ENCODE results near the gene RS1. TPM values are rescaled to one million over a fixed set of nuclear protein-coding genes. Genes with fewer than 3 reads are reported as not detected.

Gene RS1
- total and polyA plus RNA-seq, 2 donors (not counting 3 experiments of a cell fraction or from before 2014, with no cell fraction given): not detected

DNA sequence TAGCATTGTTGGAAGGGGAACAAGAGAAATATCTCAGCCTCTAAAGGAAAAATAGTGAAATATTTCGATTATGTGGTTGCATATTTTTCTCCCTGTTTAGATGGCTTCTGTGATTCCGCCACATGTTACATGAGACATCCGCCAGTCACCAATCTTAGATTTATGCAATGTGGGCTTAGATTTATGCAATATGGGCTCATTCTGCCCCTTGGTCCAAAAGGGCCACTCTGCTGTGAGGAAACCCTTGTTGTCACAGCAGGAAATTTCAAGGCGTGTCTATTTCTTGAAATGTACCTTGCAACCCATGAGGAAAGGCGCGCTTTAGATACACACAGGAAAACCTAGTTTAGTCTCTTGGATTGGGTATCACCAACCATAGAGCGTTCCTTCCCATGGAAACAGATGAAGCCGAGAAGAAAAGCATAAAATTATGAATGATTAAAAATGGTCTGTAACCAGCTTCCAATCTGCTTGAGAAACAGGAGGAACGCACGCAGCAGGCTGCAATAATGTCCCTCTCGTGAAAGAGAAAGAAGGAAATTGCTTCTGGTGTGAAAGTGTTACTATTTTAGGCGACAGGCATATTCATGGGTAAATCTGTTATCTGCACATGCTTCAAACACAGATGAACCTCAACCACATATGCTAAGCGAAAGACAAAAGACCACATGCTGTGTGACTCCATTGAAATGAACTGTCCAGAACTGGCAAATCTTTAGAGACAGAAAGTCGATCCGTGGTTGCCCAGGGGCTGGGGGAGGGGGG, 3.7 kb downstream of the RS1 start:
- dilution Hi-C loops (cut with MboI; ENCODE audit: extremely low pct_ligation_motif_present, low sequenced_read_pairs): no loop called here
- H3K9me1 ChIP-seq (replicated peaks; ENCODE audit: control insufficient read depth, extremely low read depth, insufficient read depth, low read length): no peaks in the 10 kb centered on the region
- FAIRE-seq: no peak

DNA sequence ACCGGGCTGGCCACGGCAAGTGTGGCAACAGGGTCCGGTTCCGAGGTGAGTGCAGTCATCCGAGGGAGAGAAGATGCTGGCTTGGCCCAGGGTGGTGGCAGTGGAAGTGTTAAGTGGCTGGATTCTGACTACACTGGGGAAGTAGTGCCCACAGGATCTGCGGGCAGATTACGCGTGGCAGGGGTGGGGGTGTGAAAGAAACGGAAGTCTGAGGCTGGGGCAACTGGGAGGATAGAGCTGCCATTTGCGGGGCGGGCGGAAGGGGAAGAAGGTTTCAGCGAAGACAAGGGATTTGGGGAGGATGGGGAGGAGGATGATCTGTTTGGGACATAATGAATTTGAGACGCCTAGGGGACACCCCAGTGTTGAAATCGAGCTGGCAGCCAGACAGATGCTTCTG, 5.3 kb downstream of the RS1 start:
- H3K9ac ChIP-seq (replicated peaks; ENCODE audit: extremely low read depth, insufficient read depth, low read length): no peak overlapping the region
- H3K9me3 ChIP-seq (replicated peaks; ENCODE audit: control insufficient read depth, insufficient read depth, low read length): no peaks in the 10 kb centered on the region
- TF ChIP-seq MYC (IDR thresholded peaks at IDR 0.05; ENCODE audit: low read depth, low read length): no peak
- no peak for TF ChIP-seq EZH2 (IDR thresholded peaks at IDR 0.05; ENCODE audit: borderline replicate concordance, low read depth, low read length, severe bottlenecking)
- TF ChIP-seq POLR2AphosphoS5 (IDR thresholded peaks at IDR 0.05; ENCODE audit: insufficient read depth, low read depth, low read length): no peak
- no peak for TF ChIP-seq GATA2 (IDR thresholded peaks at IDR 0.05; ENCODE audit: insufficient read depth, insufficient read length, low read depth, low read length)
- no peak for TF ChIP-seq POLR2A (IDR thresholded peaks at IDR 0.05; ENCODE audit: low read depth, low read length)
- TF ChIP-seq FOS (IDR thresholded peaks at IDR 0.05; ENCODE audit: borderline replicate concordance, insufficient read depth, low read length): no peak
- no peak for TF ChIP-seq JUN (IDR thresholded peaks at IDR 0.05; ENCODE audit: borderline replicate concordance, insufficient read depth, insufficient read length, low read depth)
- no peaks in the 10 kb centered on the region for H3K27me3 ChIP-seq (ENCODE audit: control insufficient read depth in 2 of 2, insufficient read depth in 2 of 2, low read length in 2 of 2)
- ChIA-PET CTCF (no interaction called here), POLR2A (no interaction called here)
- no peak overlapping the region for H3K27ac ChIP-seq (ENCODE audit: insufficient read depth, low read depth, low read length)
- H3K4me2 ChIP-seq (ENCODE audit: insufficient read depth, low read length): no peak overlapping the region
- H3K4me3 ChIP-seq (replicated peaks in 1 of 3; ENCODE audit: insufficient read depth in 1 of 3, low read depth in 1 of 3, low read length in 3 of 3): no peak overlapping the region
- dilution Hi-C loops (cut with MboI; ENCODE audit: extremely low pct_ligation_motif_present, low sequenced_read_pairs) (no loop called here), intact Hi-C loops (cut with micrococcal nuclease) (no loop called here)
- H3K36me3 ChIP-seq (ENCODE audit: control insufficient read depth in 2 of 2, extremely low read depth in 1 of 2, insufficient read depth in 2 of 2, low read length in 2 of 2): no peaks in the 10 kb centered on the region
- H4K20me1 ChIP-seq (replicated peaks; ENCODE audit: control insufficient read depth, extremely low read depth, insufficient read depth, low read length): no peaks in the 10 kb centered on the region
- DNase-seq (ENCODE audit: low read depth, low spot score) (no peak), FAIRE-seq (no peak)
- H2AFZ ChIP-seq (ENCODE audit: low read depth, low read length): no peak overlapping the region
- BruUV-seq (replicated peaks): no TSS peak
- no peaks in the 10 kb centered on the region for H3K9me1 ChIP-seq (replicated peaks; ENCODE audit: control insufficient read depth, extremely low read depth, insufficient read depth, low read length)
- no peaks in the 10 kb centered on the region for H3K79me2 ChIP-seq (ENCODE audit: control insufficient read depth, insufficient read depth, low read length)
- no peaks in the 10 kb centered on the region for H3K4me1 ChIP-seq (ENCODE audit: control insufficient read depth, extremely low read depth, insufficient read depth, low read length)

More for the DNA sequence above, 3.7 kb downstream of the RS1 start:
- no peaks in the 10 kb centered on the region for H3K27me3 ChIP-seq (ENCODE audit: control insufficient read depth in 2 of 2, insufficient read depth in 2 of 2, low read length in 2 of 2)
- H4K20me1 ChIP-seq (replicated peaks; ENCODE audit: control insufficient read depth, extremely low read depth, insufficient read depth, low read length): no peaks in the 10 kb centered on the region
- DNase-seq (ENCODE audit: low read depth, low spot score): no peak
- TF ChIP-seq GATA2 (IDR thresholded peaks at IDR 0.05; ENCODE audit: insufficient read depth, insufficient read length, low read depth, low read length) (no peak), POLR2AphosphoS5 (IDR thresholded peaks at IDR 0.05; ENCODE audit: insufficient read depth, low read depth, low read length) (no peak), FOS (IDR thresholded peaks at IDR 0.05; ENCODE audit: borderline replicate concordance, insufficient read depth, low read length) (no peak), EZH2 (IDR thresholded peaks at IDR 0.05; ENCODE audit: borderline replicate concordance, low read depth, low read length, severe bottlenecking) (no peak)
- TF ChIP-seq, protein P1, sequence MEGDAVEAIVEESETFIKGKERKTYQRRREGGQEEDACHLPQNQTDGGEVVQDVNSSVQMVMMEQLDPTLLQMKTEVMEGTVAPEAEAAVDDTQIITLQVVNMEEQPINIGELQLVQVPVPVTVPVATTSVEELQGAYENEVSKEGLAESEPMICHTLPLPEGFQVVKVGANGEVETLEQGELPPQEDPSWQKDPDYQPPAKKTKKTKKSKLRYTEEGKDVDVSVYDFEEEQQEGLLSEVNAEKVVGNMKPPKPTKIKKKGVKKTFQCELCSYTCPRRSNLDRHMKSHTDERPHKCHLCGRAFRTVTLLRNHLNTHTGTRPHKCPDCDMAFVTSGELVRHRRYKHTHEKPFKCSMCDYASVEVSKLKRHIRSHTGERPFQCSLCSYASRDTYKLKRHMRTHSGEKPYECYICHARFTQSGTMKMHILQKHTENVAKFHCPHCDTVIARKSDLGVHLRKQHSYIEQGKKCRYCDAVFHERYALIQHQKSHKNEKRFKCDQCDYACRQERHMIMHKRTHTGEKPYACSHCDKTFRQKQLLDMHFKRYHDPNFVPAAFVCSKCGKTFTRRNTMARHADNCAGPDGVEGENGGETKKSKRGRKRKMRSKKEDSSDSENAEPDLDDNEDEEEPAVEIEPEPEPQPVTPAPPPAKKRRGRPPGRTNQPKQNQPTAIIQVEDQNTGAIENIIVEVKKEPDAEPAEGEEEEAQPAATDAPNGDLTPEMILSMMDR (IDR thresholded peaks at IDR 0.05; ENCODE audit: extremely low read depth in 1 of 2, insufficient read depth in 1 of 2, low read depth in 1 of 2, low read length in 2 of 2): no peak
- H3K4me3 ChIP-seq (replicated peaks in 1 of 3; ENCODE audit: insufficient read depth in 1 of 3, low read depth in 1 of 3, low read length in 3 of 3): no peak overlapping the region
- H3K27ac ChIP-seq (ENCODE audit: insufficient read depth, low read depth, low read length): no peak overlapping the region
- H3K79me2 ChIP-seq (ENCODE audit: control insufficient read depth, insufficient read depth, low read length): no peaks in the 10 kb centered on the region
- no peak overlapping the region for H3K4me2 ChIP-seq (ENCODE audit: insufficient read depth, low read length)
- H2AFZ ChIP-seq (ENCODE audit: low read depth, low read length): no peak overlapping the region
- intact Hi-C loops (cut with micrococcal nuclease): no loop called here
- POLR2A ChIA-PET: no interaction called here
- CTCF ChIA-PET: no interaction called here
- no peaks in the 10 kb centered on the region for H3K9me3 ChIP-seq (replicated peaks; ENCODE audit: control insufficient read depth, insufficient read depth, low read length)
- no peak overlapping the region for H3K9ac ChIP-seq (replicated peaks; ENCODE audit: extremely low read depth, insufficient read depth, low read length)
- BruUV-seq (replicated peaks): no TSS peak
- no peaks in the 10 kb centered on the region for H3K36me3 ChIP-seq (ENCODE audit: control insufficient read depth in 2 of 2, extremely low read depth in 1 of 2, insufficient read depth in 2 of 2, low read length in 2 of 2)
- no peaks in the 10 kb centered on the region for H3K4me1 ChIP-seq (ENCODE audit: control insufficient read depth, extremely low read depth, insufficient read depth, low read length)

All from endothelial cell of umbilical vein (primary cell).